OCI-LY1 (cell line): ENCODE measurements around the gene OTOP3.

ENCODE experiments used
- H2AFZ ChIP-seq: fragments of 200-600 bp; sonication (generic), shearing (Covaris generic); 2 replicates; pipeline ENCODE4 v1.6.0; 2014; ENCODE audit warnings: antibody characterized with exemption, mild to moderate bottlenecking, low read length
- H3F3A ChIP-seq: fragments of 200-600 bp; sonication (generic), shearing (Covaris generic); 2 replicates; pipeline ENCODE4 v1.6.0; 2014; ENCODE audit warnings: mild to moderate bottlenecking, antibody characterized with exemption, low read length, moderate library complexity; ENCODE audit not compliant: insufficient read depth
- H3K27ac ChIP-seq: fragments of 200-600 bp; sonication (generic); 2 replicates; pipeline ENCODE4 v1.5.1; 2014; ENCODE audit warnings: low read length, mixed run types, mild to moderate bottlenecking, low read depth; ENCODE audit not compliant: poor library complexity, severe bottlenecking
- H3K27me3 ChIP-seq: fragments of 200-600 bp; sonication (generic); 2 replicates; pipeline ENCODE4 v1.6.0; 2014; ENCODE audit warnings: antibody characterized with exemption, mild to moderate bottlenecking, low read length, moderate library complexity; ENCODE audit not compliant: insufficient read depth
- H3K36me3 ChIP-seq: fragments of 200-600 bp; sonication (generic); 2 replicates; pipeline ENCODE4 v1.6.1; 2014; ENCODE audit warnings: mild to moderate bottlenecking, antibody characterized with exemption, low read length, moderate library complexity, mixed read lengths; ENCODE audit not compliant: insufficient read depth
- H3K4me1 ChIP-seq: fragments of 200-600 bp; sonication (generic); 2 replicates; pipeline ENCODE4 v1.5.1; 2014; ENCODE audit warnings: mild to moderate bottlenecking, low read length, moderate library complexity; ENCODE audit not compliant: insufficient read depth, severe bottlenecking
- H3K4me2 ChIP-seq: fragments of 200-600 bp; sonication (generic), shearing (Covaris generic); 2 replicates; pipeline ENCODE4 v1.6.1; 2014; ENCODE audit warnings: low read length
- H3K4me3 ChIP-seq: fragments of 200-600 bp; sonication (generic); 2 replicates; pipeline ENCODE4 v1.5.1; 2014; ENCODE audit warnings: low read length, low read depth, mild to moderate bottlenecking, mixed read lengths; ENCODE audit not compliant: poor library complexity, severe bottlenecking
- H3K79me2 ChIP-seq: fragments of 200-600 bp; shearing (Covaris generic); 2 replicates; pipeline ENCODE4 v1.6.1; 2016; ENCODE audit warnings: mixed run types, low read length, mixed read lengths; ENCODE audit not compliant: insufficient read depth
- H3K9ac ChIP-seq: fragments of 200-600 bp; sonication (generic), shearing (Covaris generic); 2 replicates; pipeline ENCODE4 v1.6.1; 2014; ENCODE audit warnings: mild to moderate bottlenecking, low read length, mixed read lengths
- H3K9me2 ChIP-seq: fragments of 200-600 bp; sonication (generic), shearing (Covaris generic); 2 replicates; pipeline ENCODE4 v1.6.1; 2014; ENCODE audit warnings: low read depth, mild to moderate bottlenecking, low read length, mixed read lengths
- H3K9me3 ChIP-seq: fragments of 200-600 bp; shearing (Covaris generic); 2 replicates; pipeline ENCODE4 v1.6.1; 2014; ENCODE audit warnings: low read length, mixed read lengths
- H4K20me1 ChIP-seq: fragments of 200-600 bp; sonication (generic), shearing (Covaris generic); 2 replicates; pipeline ENCODE4 v1.6.0; 2016; ENCODE audit warnings: mild to moderate bottlenecking, low read length; ENCODE audit not compliant: insufficient read depth
- CTCF ChIP-seq: fragments of 200-600 bp; sonication (generic), shearing (Covaris generic); IDR thresholded peaks from 2 replicates; pipeline ENCODE4 v1.5.1; 2017; ENCODE audit warnings: mild to moderate bottlenecking, antibody characterized with exemption, low read length, moderate library complexity, mixed read lengths
- EZH2 ChIP-seq: fragments of 200-600 bp; sonication (generic), shearing (Covaris generic); IDR thresholded peaks from 2 replicates; pipeline ENCODE4 v1.8.0; 2017; ENCODE audit warnings: borderline replicate concordance, mixed run types, mild to moderate bottlenecking, antibody characterized with exemption, low read length, moderate library complexity, mixed read lengths

OTOP3 gene

DNA sequence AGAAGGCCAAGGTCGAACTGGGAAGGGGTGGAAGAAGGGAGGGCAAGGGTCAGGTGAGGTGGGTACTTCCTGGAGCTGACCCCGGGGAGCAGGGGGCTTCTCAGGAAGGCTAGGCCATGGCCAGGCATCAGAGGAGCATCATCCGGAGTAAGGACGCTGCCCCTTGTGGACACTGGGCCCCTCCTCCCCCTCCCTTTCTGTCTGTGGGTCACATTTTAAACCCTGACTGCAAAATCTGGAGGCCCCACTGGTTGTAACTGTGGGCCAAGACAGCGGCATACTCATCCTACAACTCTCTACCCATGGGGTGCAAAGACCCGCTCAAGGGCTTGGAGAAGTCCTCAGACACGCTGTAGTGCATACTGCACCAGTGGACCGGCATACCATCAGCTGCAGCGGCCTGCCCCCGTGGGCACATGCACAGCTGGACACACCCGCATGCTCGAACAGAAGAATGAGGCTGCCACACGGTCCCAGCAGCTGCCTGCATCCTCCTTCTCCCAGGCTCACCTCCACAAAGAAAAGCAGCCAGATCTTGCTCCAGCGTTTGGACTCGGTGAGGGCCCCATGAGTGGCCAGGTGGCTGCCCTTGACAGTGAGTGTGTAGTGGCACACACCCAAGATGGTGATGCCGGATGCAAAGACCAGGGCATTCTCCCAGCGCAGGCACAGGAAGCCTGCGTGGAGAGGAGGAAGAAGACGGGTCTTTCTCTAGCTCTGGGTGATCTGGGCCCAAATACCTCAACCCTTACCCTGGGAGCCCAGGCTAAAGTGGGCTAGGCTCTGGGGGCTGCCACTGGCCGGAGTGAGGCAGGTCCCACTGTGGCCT, 43.5 kb upstream of the OTOP3 start:
- H2AFZ ChIP-seq: no peak overlapping the region
- no peaks in the 10 kb centered on the region for H3K4me1 ChIP-seq
- no peaks in the 10 kb centered on the region for H3K79me2 ChIP-seq
- H3K27ac ChIP-seq: no peak overlapping the region
- no peaks in the 10 kb centered on the region for H4K20me1 ChIP-seq
- H3K4me2 ChIP-seq: no peak overlapping the region
- no peak overlapping the region for H3K9ac ChIP-seq
- H3K36me3 ChIP-seq: no peaks in the 10 kb centered on the region
- H3K9me3 ChIP-seq: no peaks in the 10 kb centered on the region
- no peaks in the 10 kb centered on the region for H3K9me2 ChIP-seq
- no peaks in the 10 kb centered on the region for H3F3A ChIP-seq
- no peak for TF ChIP-seq CTCF
- no peak for TF ChIP-seq EZH2
- H3K4me3 ChIP-seq: no peak overlapping the region
- peaks cover 2% of the 10 kb centered on the region; the same call in 1 of the 2 replicates for H3K27me3 ChIP-seq

- H2AFZ ChIP-seq: no peak within 1 kb of the TSS
- H3K27me3 ChIP-seq: no peaks in the 10 kb centered on the region; the same call in 1 of the 2 replicates
Observed at GRCh38 chr17:74892974-74893911, 42.5 kb upstream of the OTOP3 start, which contains the start of gene FADS6. FADS6 (minus strand) TSS chr17:74893633; CDS start chr17:74893595, 38 bp downstream.

More at GRCh38 chr17:74892974-74893911, 42.5 kb upstream of the OTOP3 start, which contains the start of gene FADS6:
- Histone ChIP-seq H3K4me1 (no peaks in the 10 kb centered on the region), H3F3A (no peaks in the 10 kb centered on the region), H3K9me2 (no peaks in the 10 kb centered on the region), H3K79me2 (no peaks in the 10 kb centered on the region), H3K4me3 (no peak within 1 kb of the TSS), H4K20me1 (no peaks in the 10 kb centered on the region), H3K36me3 (no peaks in the 10 kb centered on the region), H3K27ac (no peak within 1 kb of the TSS), H3K9ac (no peak within 1 kb of the TSS), H3K9me3 (no peaks in the 10 kb centered on the region), H3K4me2 (no peak within 1 kb of the TSS)
- no peak for TF ChIP-seq CTCF
- no peak for TF ChIP-seq EZH2
